ENCODE results near the gene SMTN. TPM values are rescaled to one million over a fixed set of nuclear protein-coding genes. Genes with fewer than 3 reads are reported as not detected.
A peak's percentile ranks its signal among the peaks of the same experiment; 100 is the strongest.

Gene SMTN
- total RNA-seq, 2 donors from 2014 or later: 35.5 to 50.1 TPM

DNA sequence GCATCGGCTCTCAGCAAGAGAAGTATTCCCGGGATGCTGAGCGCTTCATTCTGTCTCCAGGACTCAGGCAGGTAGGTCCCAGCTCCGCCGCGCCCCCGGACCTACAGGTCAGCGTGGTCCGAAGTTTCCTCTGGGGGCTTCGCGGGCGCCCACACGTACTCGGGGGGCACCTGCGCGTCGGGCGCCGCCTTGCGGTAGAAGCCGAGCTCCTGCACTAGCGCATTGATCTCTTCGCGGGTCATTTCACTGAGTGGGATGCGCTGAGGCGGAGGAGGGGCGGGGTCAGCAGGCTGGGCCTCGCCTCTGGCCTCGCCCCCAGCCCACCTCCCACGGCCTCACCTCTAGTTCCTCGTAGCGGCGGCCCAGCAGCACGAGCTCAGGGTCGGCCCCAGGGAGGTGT lies 23.8 kb downstream of the SMTN start:
- Histone ChIP-seq H3K27me3 (no peaks in the 10 kb centered on the region), H3K4me1 (peaks cover 23% of the 10 kb centered on the region), H3K4me3 (no peak overlapping the region), H3K27ac (no peak overlapping the region), H3K9me3 (no peaks in the 10 kb centered on the region), H3K36me3 (replicated peaks in 1 of 2; ENCODE audit: insufficient read depth in 1 of 2, low read depth in 2 of 2) (peaks cover 0 to 2% of the 10 kb centered on the region in 2 donors)
- intact Hi-C loops (cut with DNase I): no loop called here
- WGBS, 2 donors: 70 to 82% methylated on average over 25 to 35 of the region's 35 CpGs
- no peak for TF ChIP-seq POLR2A (IDR thresholded peaks at IDR 0.05)
- TF ChIP-seq, protein P1, sequence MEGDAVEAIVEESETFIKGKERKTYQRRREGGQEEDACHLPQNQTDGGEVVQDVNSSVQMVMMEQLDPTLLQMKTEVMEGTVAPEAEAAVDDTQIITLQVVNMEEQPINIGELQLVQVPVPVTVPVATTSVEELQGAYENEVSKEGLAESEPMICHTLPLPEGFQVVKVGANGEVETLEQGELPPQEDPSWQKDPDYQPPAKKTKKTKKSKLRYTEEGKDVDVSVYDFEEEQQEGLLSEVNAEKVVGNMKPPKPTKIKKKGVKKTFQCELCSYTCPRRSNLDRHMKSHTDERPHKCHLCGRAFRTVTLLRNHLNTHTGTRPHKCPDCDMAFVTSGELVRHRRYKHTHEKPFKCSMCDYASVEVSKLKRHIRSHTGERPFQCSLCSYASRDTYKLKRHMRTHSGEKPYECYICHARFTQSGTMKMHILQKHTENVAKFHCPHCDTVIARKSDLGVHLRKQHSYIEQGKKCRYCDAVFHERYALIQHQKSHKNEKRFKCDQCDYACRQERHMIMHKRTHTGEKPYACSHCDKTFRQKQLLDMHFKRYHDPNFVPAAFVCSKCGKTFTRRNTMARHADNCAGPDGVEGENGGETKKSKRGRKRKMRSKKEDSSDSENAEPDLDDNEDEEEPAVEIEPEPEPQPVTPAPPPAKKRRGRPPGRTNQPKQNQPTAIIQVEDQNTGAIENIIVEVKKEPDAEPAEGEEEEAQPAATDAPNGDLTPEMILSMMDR (IDR thresholded peaks at IDR 0.05): no peak
- no peak for DNase-seq
- ATAC-seq: no peak

DNA sequence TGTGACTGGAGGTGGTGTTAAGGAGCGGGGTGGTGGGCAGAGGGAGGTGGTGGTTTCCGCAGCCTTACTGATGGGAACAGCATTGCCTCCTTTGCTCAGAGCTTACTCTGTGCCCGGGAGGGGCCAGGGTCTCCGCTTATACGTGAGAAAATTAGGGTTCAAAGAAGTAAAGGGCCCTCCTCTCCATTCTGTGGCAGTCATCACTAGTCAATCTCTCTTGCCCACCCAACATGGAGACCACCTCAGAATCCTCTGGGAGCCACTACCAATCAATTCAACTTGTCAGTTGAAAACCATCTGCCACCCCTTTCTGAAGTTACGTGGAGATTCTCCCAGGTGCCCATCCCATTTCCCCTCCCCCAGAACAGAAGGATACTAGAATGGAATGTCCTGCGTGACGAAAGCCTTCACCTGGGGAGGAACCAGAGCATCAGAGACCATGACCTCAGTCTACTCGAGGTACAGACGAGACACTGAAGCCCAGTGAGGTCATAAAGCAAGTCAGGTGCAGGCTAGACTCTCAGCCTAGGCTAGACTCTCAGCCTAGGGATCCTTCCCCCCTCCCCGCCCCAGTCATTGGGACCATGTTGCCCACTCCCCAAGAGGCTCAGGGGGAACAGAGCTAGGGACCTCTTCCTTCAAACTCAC lies 24.3 kb downstream of the SMTN start:
- intact Hi-C loops (cut with DNase I): no loop called here

DNA sequence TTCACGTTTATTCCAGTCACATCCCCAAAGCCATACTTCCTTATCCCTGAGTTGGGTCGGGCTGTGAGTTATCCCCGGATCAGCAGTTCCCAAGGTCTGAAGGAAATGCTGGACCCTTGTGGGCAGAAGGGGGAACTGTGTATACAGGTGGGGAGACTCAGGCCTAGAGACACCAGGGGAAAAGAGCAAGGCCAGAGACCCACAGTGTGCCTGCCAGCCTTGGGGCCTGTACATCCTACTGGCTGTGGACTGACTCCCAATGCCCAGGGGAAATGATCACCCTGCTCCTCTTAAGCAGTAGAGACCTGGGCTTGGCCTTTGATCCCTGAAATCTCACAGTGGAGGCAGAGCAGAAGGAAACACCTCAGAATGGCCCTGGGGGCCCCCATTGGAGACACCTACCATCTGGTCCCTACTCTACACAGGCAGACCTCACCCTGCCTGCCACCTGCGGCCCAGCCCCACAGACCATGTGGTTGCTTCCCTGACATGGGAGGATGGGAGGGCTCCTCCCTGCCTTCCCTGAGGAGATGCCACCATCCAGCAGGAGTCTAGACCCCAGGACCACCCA lies 25.0 kb downstream of the SMTN start:
- Histone ChIP-seq H3K9me3 (no peaks in the 10 kb centered on the region), H3K36me3 (replicated peaks in 1 of 2; ENCODE audit: insufficient read depth in 1 of 2, low read depth in 2 of 2) (no peaks in the 10 kb centered on the region), H3K4me1 (peaks cover 23% of the 10 kb centered on the region), H3K27ac (peak overlapping the region; percentile 46 to 91 (median 78)), H3K4me3 (no peak overlapping the region), H3K27me3 (no peaks in the 10 kb centered on the region)
- no peak for ATAC-seq
- WGBS, 2 donors: 31 to 38% methylated on average over 3 to 4 of the region's 4 CpGs
- DNase-seq: no peak
- intact Hi-C loops (cut with DNase I): no loop called here
- TF ChIP-seq POLR2A (IDR thresholded peaks at IDR 0.05): no peak
- TF ChIP-seq, protein P1 (IDR thresholded peaks at IDR 0.05): peak in 1 of 7 experiments; percentile 7

More for the DNA sequence above, 24.3 kb downstream of the SMTN start:
- Histone ChIP-seq H3K36me3 (replicated peaks in 1 of 2; ENCODE audit: insufficient read depth in 1 of 2, low read depth in 2 of 2) (peaks cover 0 to 2% of the 10 kb centered on the region in 2 donors), H3K4me1 (peaks cover 23% of the 10 kb centered on the region), H3K27ac (peak overlapping the region in 3 of 4 donors; percentile 46 to 91 (median 80)), H3K27me3 (no peaks in the 10 kb centered on the region), H3K9me3 (no peaks in the 10 kb centered on the region), H3K4me3 (no peak overlapping the region)
- DNase-seq (no peak), ATAC-seq (no peak)
- TF ChIP-seq, protein P1 (IDR thresholded peaks at IDR 0.05): no peak
- TF ChIP-seq POLR2A (IDR thresholded peaks at IDR 0.05): no peak
- WGBS, 2 donors: 74 to 82% methylated on average over 10 to 11 of the region's 11 CpGs

DNA sequence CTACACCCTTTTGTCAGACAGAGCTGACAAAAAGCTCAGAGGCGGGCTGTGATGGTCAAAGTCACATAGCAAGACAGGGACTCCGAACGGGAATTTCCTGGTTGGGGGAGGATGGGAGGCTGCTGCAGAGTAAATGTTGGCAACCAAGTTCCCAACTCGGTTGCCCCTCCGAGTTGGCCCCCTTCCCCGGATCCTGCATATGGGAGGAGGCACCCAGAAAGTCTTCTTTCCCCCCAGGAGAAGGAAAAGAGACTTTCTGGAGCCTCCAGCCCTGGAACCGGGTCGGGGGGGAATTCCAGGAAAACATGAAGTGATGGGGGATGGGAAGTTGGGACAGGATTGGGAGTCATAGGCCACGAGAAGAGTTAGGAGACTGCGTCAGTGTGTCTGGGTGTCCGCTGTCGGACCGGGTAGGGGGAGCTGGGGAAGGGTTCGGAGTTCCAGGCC lies 25.6 kb downstream of the SMTN start:
- H3K27ac ChIP-seq: peak overlapping the region; percentile 76 to 91 (median 78)
- H3K27me3 ChIP-seq: no peaks in the 10 kb centered on the region
- TF ChIP-seq, protein P1 (IDR thresholded peaks at IDR 0.05): no peak
- no peak for TF ChIP-seq POLR2A (IDR thresholded peaks at IDR 0.05)
- no peaks in the 10 kb centered on the region for H3K36me3 ChIP-seq (replicated peaks in 1 of 2; ENCODE audit: insufficient read depth in 1 of 2, low read depth in 2 of 2)
- H3K4me1 ChIP-seq: peaks cover 23% of the 10 kb centered on the region
- intact Hi-C loops (cut with DNase I): no loop called here
- peak overlapping the region in 1 of 2 donors; percentile 16 for H3K4me3 ChIP-seq
- WGBS, 2 donors: 44 to 52% methylated on average over 14 of the region's 14 CpGs
- ATAC-seq (peak; percentile 2), DNase-seq (peak in 1 of 4 donors; percentile 35)
- H3K9me3 ChIP-seq: no peaks in the 10 kb centered on the region

All from body of pancreas (tissue), 4 donors.